Esophagus muscularis mucosa (tissue), 4 donors: ENCODE measurements around the gene CRB1.

Source experiments
- EP300 ChIP-seq: sonication (generic); formaldehyde crosslinking; IDR thresholded peaks from one replicate; pipeline ENCODE4 v1.6.1; 2017; ENCODE audit warnings: antibody characterized with exemption
- POLR2A ChIP-seq: fragments of 450-650 bp; IDR thresholded peaks from one replicate; pipeline ENCODE4 v1.6.1; 2017; ENCODE audit warnings: antibody characterized with exemption, moderate library complexity, mild to moderate bottlenecking, low read depth
- POLR2AphosphoS5 ChIP-seq, 2 donors: sonication (generic); formaldehyde crosslinking; IDR thresholded peaks; one replicate each; pipeline ENCODE4 v1.6.1; 2017; ENCODE audit warnings: antibody characterized with exemption in 2 of 2
- TF ChIP-seq, protein P1 (sequence below), 3 experiments: fragments of 200-600 bp in 2 of 3; fragments of 450-650 bp in 1 of 3; sonication (generic) in 2 of 3; IDR thresholded peaks; one replicate each; pipeline ENCODE4 v1.5.1; 2017 to 2019; ENCODE audit warnings: antibody characterized with exemption in 3 of 3, mild to moderate bottlenecking in 2 of 3, moderate library complexity in 1 of 3

DNA sequence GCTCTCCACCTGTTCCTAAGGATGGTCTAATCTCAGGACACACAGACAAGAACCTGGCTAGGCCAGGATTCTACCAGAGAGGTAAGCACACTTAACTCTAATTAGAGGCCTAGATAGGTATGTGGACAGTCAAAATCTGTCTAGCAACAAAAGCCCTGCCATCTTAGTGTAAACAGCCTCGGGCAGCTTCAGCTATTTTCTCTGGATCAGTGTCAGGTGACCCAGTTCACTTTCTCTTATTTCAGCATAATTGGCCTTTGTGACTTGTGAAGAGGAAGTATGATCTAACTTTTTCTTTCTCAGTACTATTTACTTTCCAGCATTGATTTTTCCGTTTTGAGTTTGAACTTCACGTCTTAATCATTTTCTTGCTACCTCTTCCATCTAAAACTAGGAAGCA lies 217.7 kb downstream of the CRB1 start:
- TF ChIP-seq, protein P1, sequence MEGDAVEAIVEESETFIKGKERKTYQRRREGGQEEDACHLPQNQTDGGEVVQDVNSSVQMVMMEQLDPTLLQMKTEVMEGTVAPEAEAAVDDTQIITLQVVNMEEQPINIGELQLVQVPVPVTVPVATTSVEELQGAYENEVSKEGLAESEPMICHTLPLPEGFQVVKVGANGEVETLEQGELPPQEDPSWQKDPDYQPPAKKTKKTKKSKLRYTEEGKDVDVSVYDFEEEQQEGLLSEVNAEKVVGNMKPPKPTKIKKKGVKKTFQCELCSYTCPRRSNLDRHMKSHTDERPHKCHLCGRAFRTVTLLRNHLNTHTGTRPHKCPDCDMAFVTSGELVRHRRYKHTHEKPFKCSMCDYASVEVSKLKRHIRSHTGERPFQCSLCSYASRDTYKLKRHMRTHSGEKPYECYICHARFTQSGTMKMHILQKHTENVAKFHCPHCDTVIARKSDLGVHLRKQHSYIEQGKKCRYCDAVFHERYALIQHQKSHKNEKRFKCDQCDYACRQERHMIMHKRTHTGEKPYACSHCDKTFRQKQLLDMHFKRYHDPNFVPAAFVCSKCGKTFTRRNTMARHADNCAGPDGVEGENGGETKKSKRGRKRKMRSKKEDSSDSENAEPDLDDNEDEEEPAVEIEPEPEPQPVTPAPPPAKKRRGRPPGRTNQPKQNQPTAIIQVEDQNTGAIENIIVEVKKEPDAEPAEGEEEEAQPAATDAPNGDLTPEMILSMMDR (IDR thresholded peaks at IDR 0.05) = no peak
- no peak for TF ChIP-seq POLR2A
- TF ChIP-seq POLR2AphosphoS5 (IDR thresholded peaks at IDR 0.05) = no peak
- no peak for TF ChIP-seq EP300
